ENCODE results near the gene ANP32A. TPM values are rescaled to one million over a fixed set of nuclear protein-coding genes. Genes with fewer than 3 reads are reported as not detected.

ANP32A gene
- total RNA-seq, 1 donor from 2014 or later: 100 TPM

DNA sequence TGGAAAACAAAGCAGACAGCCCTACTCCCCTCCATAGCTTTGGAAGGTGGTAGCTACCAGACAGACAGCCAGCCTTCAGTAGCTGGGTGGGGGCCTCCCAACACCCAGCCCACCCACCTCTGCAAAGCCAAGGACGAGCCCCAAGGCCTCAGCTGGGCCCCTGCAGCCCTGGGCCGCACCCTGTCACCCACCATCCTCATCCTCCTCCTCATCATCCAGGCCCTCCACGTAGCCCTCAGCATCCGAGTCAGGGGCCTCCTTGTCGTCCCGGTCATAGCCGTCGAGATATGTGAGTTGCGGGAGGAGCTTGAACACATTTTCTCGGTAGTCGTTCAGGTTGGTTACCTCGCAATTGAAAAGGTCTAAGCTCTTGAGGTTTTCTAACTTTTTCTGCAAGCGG is 36.5 kb downstream of the ANP32A start:
- no peak for DNase-seq (ENCODE audit: extremely low read depth, low read depth, low spot score)

DNA sequence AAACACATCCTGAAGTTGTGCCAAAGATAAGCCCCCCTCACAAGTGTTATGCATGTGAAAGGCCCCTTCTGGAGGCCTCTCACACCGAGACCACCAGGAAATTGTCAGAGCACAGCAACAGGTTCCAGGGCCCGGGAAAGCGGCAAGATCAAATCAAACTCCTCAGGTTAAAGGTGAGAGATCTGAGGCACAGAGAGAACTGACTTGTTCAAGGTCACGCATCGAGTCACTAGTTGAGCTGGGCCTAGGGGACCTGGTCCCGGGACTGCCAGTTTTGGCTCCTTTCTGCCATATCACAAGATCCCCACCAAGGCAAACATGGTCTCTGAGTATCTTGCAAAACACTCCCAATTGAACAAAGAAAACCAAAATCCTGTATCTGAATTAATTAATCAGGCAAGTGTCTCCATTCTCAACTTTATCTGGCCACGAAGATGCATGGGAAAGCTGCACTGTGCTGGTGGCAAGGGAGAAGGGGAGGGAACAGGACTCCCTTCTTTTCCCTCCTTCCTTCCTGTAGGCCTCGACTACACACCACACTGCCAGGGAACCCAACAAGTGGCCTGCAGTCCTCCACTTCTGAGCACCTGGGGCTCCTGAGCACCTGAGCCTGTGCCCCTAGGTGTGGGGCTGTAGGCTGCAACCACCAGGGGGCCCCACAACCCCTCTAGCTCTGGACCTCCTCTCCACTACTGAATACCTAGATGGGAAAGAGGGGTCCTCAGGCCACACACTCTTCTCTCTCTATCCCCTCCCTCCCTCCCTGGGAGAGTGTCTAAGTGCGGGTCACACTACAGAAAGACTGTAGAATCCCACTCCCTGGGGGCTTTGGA is 37.3 kb downstream of the ANP32A start:
- DNase-seq (ENCODE audit: extremely low read depth, low read depth, low spot score): no peak

DNA sequence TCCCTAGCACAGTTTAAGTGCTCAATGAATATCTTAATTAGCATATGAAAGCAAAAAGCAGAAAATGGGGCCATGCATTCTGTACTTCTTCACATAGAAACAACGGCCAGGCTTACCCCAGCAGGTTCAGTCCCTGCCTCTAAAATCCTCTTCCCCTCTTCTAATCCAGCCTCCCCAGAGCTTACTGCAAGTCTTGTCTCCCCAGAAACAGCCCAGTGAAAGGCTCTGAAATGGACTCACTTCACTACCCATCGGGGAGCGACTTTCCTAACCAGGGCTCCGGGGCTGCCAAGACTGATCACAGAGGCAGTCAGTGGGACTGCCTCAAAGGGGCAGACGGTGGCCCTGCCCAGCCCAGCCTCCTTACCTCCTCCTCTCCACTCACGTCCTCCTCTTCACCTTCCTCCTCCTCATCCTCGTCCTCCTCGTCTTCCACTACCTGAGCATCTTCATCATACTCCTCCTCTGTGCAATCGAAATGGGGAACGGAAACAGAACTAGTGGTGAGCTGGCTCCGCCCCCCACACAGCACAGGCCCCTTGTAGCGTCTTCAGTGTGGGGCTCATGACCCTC is 38.0 kb downstream of the ANP32A start:
- no peak for DNase-seq (ENCODE audit: extremely low read depth, low read depth, low spot score)

- DNase-seq (ENCODE audit: extremely low read depth, low read depth, low spot score): no peak
Observed at GRCh38 chr15:68781766-68782588, 38.7 kb downstream of the ANP32A start.

DNA sequence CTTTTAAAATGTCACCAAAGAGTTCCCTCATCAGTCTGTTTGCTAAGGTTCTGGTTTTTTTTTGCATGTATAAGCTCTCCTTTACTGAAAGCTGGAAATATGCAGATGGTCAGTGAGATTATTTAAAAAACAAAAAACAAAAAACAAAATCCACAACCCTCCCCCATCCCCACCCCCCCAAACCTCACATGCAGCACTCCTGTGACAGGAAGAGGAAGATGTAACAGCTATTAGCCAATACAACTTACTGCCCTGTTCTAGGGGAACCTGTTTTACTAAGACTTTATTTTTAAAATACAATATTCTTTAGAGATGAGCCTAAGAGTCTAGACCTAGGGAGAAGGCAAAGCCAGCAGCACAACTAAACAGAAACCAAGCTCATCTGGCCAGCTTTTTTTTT is 39.5 kb downstream of the ANP32A start:
- no peak for DNase-seq (ENCODE audit: extremely low read depth, low read depth, low spot score)

GRCh38 chr15:68778876-68779275 is 41.8 kb downstream of the ANP32A start:
- DNase-seq (ENCODE audit: extremely low read depth, low read depth, low spot score): no peak

- DNase-seq (ENCODE audit: extremely low read depth, low read depth, low spot score): no peak
Observed at GRCh38 chr15:68776477-68777270, 44.0 kb downstream of the ANP32A start.

- no peak for DNase-seq (ENCODE audit: extremely low read depth, low read depth, low spot score)
Observed at GRCh38 chr15:68775671-68776476, 44.8 kb downstream of the ANP32A start.

DNA sequence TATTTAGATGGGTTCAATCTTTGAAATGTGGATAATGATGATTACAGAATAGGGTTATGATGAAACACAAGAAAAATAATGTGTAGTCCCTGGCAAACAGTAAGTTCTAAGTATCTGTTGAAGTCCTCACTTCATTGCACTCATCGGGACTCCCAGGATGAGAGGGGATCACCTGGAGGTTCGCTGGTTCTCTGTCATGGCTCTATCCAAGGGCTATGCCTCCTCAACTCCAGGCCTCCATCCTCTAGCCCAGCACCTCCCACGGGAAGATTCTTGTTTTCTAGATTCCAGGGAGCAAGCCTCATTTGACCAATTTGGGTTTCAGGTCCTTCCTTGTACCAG is 45.5 kb downstream of the ANP32A start:
- DNase-seq (ENCODE audit: extremely low read depth, low read depth, low spot score): no peak

DNA sequence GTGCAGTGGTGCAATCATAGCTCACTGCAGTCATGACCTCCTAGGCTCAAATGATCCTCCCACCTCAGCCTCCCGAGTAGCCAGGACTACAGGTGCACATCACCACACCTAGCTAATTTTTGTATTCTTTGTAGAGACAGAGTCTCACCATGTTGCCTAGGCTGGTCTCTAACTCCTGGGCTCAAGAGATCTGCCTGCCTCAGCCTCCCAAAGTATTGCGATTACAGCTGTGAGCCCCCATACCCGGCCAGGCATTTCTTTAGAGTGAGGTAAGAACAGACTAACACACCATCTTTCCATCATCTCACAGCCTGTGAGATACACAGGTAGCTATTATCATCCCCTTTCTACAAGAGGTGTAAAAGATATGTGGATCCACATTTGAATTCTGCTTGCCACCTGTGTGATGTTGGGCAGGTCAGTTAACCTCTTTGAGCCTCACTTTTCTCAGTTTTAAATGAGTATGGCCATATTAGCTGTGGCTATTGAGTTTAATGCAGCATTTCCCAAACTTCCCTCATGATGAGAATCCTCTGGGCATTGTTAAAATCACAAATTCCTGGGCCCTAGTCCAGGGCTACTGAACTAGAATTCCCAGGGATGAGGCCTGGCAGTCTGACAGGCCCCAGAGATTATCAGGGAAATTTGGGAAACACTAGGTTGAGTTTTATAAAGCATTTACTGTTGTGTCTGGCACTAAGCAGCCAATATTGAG is 46.0 kb downstream of the ANP32A start:
- no peak for DNase-seq (ENCODE audit: extremely low read depth, low read depth, low spot score)

DNA sequence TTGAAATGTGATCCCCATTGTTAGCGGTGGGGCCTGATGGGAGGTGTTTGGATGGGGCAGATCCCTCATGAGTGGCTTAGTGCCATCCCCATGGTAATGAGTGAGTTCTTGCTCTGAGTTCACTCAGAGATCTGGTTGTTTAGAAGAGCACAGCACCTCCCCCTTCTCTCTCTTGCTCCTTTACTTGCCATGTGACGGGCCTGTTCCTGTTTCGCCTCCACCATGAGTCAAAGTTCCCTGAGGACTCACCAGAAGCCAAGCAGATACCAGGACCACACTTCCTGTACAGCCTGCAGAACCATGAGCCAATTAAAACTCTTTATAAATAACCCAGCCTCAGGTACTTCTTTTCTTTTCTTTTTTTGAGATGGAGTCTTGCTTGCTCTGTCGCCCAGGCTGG is 46.6 kb downstream of the ANP32A start:
- DNase-seq (ENCODE audit: extremely low read depth, low read depth, low spot score): no peak

- no peak for DNase-seq (ENCODE audit: extremely low read depth, low read depth, low spot score)
Observed at GRCh38 chr15:68773036-68773435, 47.7 kb downstream of the ANP32A start.

DNA sequence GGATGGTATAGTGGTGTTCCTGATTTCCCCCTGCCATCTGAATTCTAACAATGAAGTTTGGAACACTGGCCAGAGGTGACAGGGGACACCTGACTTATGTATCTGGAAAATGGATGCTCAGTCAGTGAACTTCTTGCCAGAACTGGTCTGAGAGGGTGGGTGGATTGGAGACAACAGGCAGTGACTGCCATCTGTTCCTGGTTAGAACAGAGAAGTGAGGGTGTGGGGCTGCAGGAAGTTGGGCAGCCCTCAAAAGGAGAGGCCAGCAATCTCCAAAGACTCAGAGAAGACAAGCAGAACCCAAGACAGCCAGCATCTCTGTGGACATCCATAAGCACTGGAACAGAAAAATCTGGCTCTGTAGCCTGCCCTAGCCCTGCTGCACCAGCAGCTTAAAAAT is 50.5 kb downstream of the ANP32A start:
- no peak for DNase-seq (ENCODE audit: extremely low read depth, low read depth, low spot score)

GRCh38 chr15:68769702-68770101 is 51.0 kb downstream of the ANP32A start:
- DNase-seq (ENCODE audit: extremely low read depth, low read depth, low spot score): no peak

- DNase-seq (ENCODE audit: extremely low read depth, low read depth, low spot score): no peak
Observed at GRCh38 chr15:68768321-68768720, 52.4 kb downstream of the ANP32A start.

DNA sequence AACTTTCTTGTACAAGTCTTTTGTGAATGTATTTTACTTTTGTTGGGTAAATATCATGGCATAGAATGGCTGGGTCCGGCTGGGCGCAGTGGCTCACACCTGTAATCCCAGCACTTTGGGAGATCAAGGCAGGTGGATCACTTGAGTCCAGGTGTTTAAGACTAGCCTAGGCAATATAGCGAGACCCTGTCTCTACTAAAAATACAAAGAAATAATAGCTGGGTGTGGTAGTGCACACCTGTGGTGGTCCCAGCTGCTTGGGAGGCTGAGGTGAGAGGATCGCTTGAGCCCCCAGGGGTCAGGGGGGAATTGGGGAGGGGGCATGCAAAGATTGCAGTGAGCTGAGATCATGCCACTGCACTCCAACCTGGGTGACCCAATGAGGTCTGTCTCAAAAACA is 52.9 kb downstream of the ANP32A start:
- no peak for DNase-seq (ENCODE audit: extremely low read depth, low read depth, low spot score)

GRCh38 chr15:68765602-68766368 is 54.9 kb downstream of the ANP32A start:
- no peak for DNase-seq (ENCODE audit: extremely low read depth, low read depth, low spot score)

DNA sequence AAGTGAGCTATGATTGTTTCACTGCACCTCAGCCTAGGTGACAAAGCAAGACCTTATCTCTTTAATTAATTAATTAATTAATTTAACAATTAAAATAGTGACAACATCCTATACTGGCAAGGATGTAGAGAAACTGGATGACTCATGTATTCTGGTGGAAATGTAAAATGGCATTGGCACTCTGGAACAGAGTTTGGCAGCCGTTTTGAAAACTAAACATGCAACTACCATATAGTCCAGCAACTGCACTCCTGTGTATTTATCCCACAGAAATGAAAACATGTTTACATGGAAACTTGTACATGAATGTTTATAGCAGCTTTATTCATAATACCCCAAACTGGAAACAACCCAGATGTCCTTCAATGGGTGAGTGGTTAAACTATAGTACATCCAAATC is 56.6 kb downstream of the ANP32A start:
- DNase-seq (ENCODE audit: extremely low read depth, low read depth, low spot score): no peak

GRCh38 chr15:68763063-68763462 is 57.6 kb downstream of the ANP32A start:
- DNase-seq (ENCODE audit: extremely low read depth, low read depth, low spot score): no peak
